ENCODE results near the gene NPEPL1.

DNA sequence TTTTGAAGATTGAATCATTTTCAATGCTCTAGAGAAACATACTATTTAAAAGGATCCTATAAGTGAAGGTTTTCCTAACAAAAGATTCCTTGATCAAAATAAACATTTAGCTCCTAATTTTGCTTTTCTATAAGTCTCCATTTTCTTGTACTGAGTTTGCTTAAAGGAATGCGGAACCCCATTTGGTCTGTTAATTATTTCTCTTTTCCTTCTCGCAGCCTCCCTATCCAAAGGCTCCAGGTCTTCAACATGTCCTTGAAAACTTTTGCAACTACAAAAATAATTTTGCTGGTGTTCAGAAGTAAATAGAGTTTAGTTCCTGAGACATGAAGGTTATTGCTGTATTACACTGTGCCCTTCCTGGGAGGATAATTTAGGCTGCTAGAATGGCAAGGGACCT is 8.3 kb upstream of the NPEPL1 start:
- TF ChIP-seq CHD2 (IDR thresholded peaks at IDR 0.05; ENCODE audit: low read length, partially characterized antibody) = no peak
- TF ChIP-seq ESRRA (IDR thresholded peaks at IDR 0.05; ENCODE audit: borderline replicate concordance, low read length) = no peak

Data from A549 (cell line).